PFSK-1 (cell line): ENCODE data around the gene CC2D1A.
A peak's percentile ranks its signal among the peaks of the same experiment; 100 is the strongest.

Experiments used
- FOXP2 ChIP-seq: optimal IDR thresholded peaks from 2 replicates; pipeline ENCODE3; 2011; ENCODE audit warnings: borderline replicate concordance, control low read depth, inconsistent platforms; ENCODE audit not compliant: insufficient read depth; ENCODE audit errors: extremely low read length, extremely low read depth
- POLR2AphosphoS5 ChIP-seq: IDR thresholded peaks from 2 replicates; pipeline ENCODE4 v1.6.1; 2012; ENCODE audit warnings: low read depth, mild to moderate bottlenecking, control low read depth, low read length, moderate library complexity
- SIN3A ChIP-seq: IDR thresholded peaks from 2 replicates; pipeline ENCODE4 v1.6.1; 2012; ENCODE audit warnings: mild to moderate bottlenecking, low read length, moderate library complexity, borderline replicate concordance; ENCODE audit not compliant: insufficient read depth
- TAF1 ChIP-seq: IDR thresholded peaks from 2 replicates; pipeline ENCODE4 v1.6.1; 2012; ENCODE audit warnings: low read length, control low read depth, borderline replicate concordance; ENCODE audit not compliant: insufficient read depth
- TF ChIP-seq, protein P1 (sequence below), 2 experiments: IDR thresholded peaks; 2 replicates each; pipeline versions ENCODE4 v1.6.1 to v1.8.0; 2011 to 2012; ENCODE audit warnings: low read depth in 2 of 2, low read length in 2 of 2, control low read depth in 1 of 2, inconsistent platforms in 1 of 2, mild to moderate bottlenecking in 1 of 2, moderate library complexity in 1 of 2; ENCODE audit not compliant: insufficient read depth in 1 of 2

DNA sequence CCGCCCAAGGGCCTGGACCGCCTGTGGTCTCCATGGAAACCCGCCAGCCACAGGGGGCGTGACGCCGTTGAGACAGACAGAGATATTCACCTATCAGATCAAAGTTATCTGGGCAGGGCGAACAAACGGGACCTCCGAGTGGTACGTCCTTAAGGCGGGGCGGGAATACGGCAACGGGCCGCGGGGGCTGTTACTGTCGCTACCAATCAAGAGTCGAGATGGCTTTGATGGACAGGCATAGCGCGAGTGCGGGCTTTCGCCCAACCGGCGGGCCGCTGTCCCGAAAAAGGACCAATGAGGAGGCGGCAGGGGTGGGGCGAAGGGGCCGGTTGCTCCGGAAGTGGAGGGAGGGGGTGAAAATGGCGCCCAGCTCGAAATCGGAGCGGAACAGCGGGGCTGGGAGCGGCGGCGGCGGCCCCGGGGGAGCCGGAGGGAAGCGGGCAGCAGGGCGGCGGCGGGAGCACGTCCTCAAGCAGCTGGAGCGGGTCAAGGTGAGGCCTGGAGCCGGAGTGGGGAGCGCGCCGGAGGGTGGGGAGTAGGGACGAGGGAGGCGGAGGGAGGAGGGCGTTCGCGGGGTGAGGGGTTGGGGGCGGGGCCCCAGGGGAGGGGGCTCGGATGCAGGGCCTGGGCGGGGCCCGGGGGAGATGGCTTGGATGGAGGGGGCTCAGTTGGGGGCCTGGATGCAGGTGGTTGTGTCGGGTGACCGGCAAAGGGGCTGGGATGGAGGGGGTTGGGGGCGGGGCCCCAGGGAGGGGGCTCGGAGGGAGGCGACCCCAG is 46.3 kb downstream of the CC2D1A start, which contains the start of gene DCAF15:
- TF ChIP-seq, protein P1, sequence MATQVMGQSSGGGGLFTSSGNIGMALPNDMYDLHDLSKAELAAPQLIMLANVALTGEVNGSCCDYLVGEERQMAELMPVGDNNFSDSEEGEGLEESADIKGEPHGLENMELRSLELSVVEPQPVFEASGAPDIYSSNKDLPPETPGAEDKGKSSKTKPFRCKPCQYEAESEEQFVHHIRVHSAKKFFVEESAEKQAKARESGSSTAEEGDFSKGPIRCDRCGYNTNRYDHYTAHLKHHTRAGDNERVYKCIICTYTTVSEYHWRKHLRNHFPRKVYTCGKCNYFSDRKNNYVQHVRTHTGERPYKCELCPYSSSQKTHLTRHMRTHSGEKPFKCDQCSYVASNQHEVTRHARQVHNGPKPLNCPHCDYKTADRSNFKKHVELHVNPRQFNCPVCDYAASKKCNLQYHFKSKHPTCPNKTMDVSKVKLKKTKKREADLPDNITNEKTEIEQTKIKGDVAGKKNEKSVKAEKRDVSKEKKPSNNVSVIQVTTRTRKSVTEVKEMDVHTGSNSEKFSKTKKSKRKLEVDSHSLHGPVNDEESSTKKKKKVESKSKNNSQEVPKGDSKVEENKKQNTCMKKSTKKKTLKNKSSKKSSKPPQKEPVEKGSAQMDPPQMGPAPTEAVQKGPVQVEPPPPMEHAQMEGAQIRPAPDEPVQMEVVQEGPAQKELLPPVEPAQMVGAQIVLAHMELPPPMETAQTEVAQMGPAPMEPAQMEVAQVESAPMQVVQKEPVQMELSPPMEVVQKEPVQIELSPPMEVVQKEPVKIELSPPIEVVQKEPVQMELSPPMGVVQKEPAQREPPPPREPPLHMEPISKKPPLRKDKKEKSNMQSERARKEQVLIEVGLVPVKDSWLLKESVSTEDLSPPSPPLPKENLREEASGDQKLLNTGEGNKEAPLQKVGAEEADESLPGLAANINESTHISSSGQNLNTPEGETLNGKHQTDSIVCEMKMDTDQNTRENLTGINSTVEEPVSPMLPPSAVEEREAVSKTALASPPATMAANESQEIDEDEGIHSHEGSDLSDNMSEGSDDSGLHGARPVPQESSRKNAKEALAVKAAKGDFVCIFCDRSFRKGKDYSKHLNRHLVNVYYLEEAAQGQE (IDR thresholded peaks at IDR 0.05; ENCODE audit: insufficient read depth in 1 of 2, low read depth in 2 of 2, low read length in 2 of 2), result no peak; a peak in 1 of 4 replicates
- TF ChIP-seq SIN3A, result no peak; the same call in 1 of the 2 replicates
- peak; percentile 63 for TF ChIP-seq POLR2AphosphoS5
- TF ChIP-seq TAF1, result peak; percentile 90
- TF ChIP-seq FOXP2, result no peak
